ENCODE data around the gene RPL34.
A peak's percentile ranks its signal among the peaks of the same experiment; 100 is the strongest.
"Not testable (repeated sequence)": the region's sequence is repeated elsewhere in the genome, so short reads cannot be mapped to it uniquely, and the experiment has no call there.

Gene RPL34
- total RNA-seq, result 823 to 942 reads per million in 2 donors

GRCh38 chr4:108620101-108620932, at the start of gene RPL34:
Gene RPL34, plus strand, starts transcription at chr4:108620576. Its CDS starts 1,384 bp downstream, at chr4:108621960.
- peak; percentile 95 for DNase-seq

GRCh38 chr4:108570993-108571569, 49.3 kb upstream of the RPL34 start:
- no peak for DNase-seq

- DNase-seq, result no peak
These were observed 46.0 kb upstream of the RPL34 start for GRCh38 chr4:108574402-108574801.

GRCh38 chr4:108581083-108581482, 39.3 kb upstream of the RPL34 start:
- DNase-seq, result no peak

- DNase-seq, result no peak
These were observed 33.6 kb upstream of the RPL34 start for GRCh38 chr4:108586778-108587177.

- no peak for DNase-seq
These were observed 31.5 kb upstream of the RPL34 start for GRCh38 chr4:108588878-108589277.

- DNase-seq, result no peak
These were observed 30.4 kb upstream of the RPL34 start for GRCh38 chr4:108589961-108590360.

GRCh38 chr4:108590776-108591175, 29.6 kb upstream of the RPL34 start:
- no peak for DNase-seq

GRCh38 chr4:108592674-108592986, 27.7 kb upstream of the RPL34 start:
- no peak for DNase-seq

GRCh38 chr4:108594296-108594695, 26.1 kb upstream of the RPL34 start:
- DNase-seq, result not testable (repeated sequence)

GRCh38 chr4:108596344-108596743, 24.0 kb upstream of the RPL34 start:
- DNase-seq, result no peak

GRCh38 chr4:108601106-108601505, 19.3 kb upstream of the RPL34 start:
- no peak for DNase-seq

GRCh38 chr4:108601532-108601931, 18.8 kb upstream of the RPL34 start:
- no peak for DNase-seq

- no peak for DNase-seq
These were observed 18.2 kb upstream of the RPL34 start for GRCh38 chr4:108602163-108602562.

- no peak for DNase-seq
These were observed 13.1 kb upstream of the RPL34 start for GRCh38 chr4:108607079-108607815.

- no peak for DNase-seq
These were observed 9.0 kb upstream of the RPL34 start for GRCh38 chr4:108611365-108611764.

GRCh38 chr4:108612365-108612764, 8.0 kb upstream of the RPL34 start:
- no peak for DNase-seq

- peak; percentile 8 for DNase-seq
These were observed 840 bp upstream of the RPL34 start for GRCh38 chr4:108619372-108620100.

- DNase-seq, result no peak
These were observed 843 bp downstream of the RPL34 start for GRCh38 chr4:108620933-108621905.

- no peak for DNase-seq
These were observed 1.6 kb downstream of the RPL34 start for GRCh38 chr4:108622022-108622421.

- DNase-seq, result no peak
These were observed 2.5 kb downstream of the RPL34 start for GRCh38 chr4:108622828-108623227.
